Loucy (cell line): Measurements from ENCODE around the gene PHACTR3.

Source experiments
- H2AFZ ChIP-seq: fragments of 200-600 bp; sonication (generic); 2 replicates; pipeline ENCODE4 v1.6.0; 2016; ENCODE audit warnings: antibody characterized with exemption, mild to moderate bottlenecking, low read length, moderate library complexity
- H3F3A ChIP-seq: fragments of 200-600 bp; 2 replicates; pipeline ENCODE4 v1.6.0; 2016; ENCODE audit warnings: antibody characterized with exemption, low read depth, mild to moderate bottlenecking
- H3K27me3 ChIP-seq: fragments of 200-600 bp; sonication (generic); 2 replicates; pipeline ENCODE4 v1.6.1; 2014; ENCODE audit warnings: low read length, mild to moderate bottlenecking; ENCODE audit not compliant: insufficient read depth, poor library complexity, severe bottlenecking
- H3K36me3 ChIP-seq: fragments of 200-600 bp; sonication (generic); 2 replicates; pipeline ENCODE4 v1.6.1; 2016; ENCODE audit warnings: low read length; ENCODE audit not compliant: insufficient read depth
- H3K4me1 ChIP-seq: fragments of 200-600 bp; sonication (generic); 2 replicates; pipeline ENCODE4 v1.5.1; 2014; ENCODE audit warnings: low read length, mild to moderate bottlenecking; ENCODE audit not compliant: insufficient read depth, poor library complexity, severe bottlenecking
- H3K4me2 ChIP-seq: fragments of 200-600 bp; sonication (generic); 2 replicates; pipeline ENCODE4 v1.6.0; 2014; ENCODE audit warnings: antibody characterized with exemption, low read length, low read depth, mild to moderate bottlenecking; ENCODE audit not compliant: poor library complexity, severe bottlenecking
- H3K4me3 ChIP-seq: fragments of 200-600 bp; sonication (generic); 2 replicates; pipeline ENCODE4 v1.5.1; 2014; ENCODE audit warnings: low read length, mild to moderate bottlenecking, mixed read lengths; ENCODE audit not compliant: poor library complexity, severe bottlenecking
- H3K79me2 ChIP-seq: fragments of 200-600 bp; sonication (generic); 2 replicates; pipeline ENCODE4 v1.6.1; 2014; ENCODE audit warnings: low read length; ENCODE audit not compliant: insufficient read depth
- H3K9ac ChIP-seq: fragments of 200-600 bp; sonication (generic); 2 replicates; pipeline ENCODE4 v1.6.0; 2014; ENCODE audit warnings: mild to moderate bottlenecking, low read depth, low read length, moderate library complexity; ENCODE audit not compliant: poor library complexity, severe bottlenecking
- H3K9me2 ChIP-seq: fragments of 200-600 bp; sonication (generic); replicated peaks from 2 replicates; pipeline ENCODE4 v1.6.1; 2016; ENCODE audit warnings: low read depth, low read length, mixed read lengths
- H3K9me3 ChIP-seq: fragments of 200-600 bp; sonication (generic); 2 replicates; pipeline ENCODE4 v1.6.1; 2014; ENCODE audit warnings: mild to moderate bottlenecking, antibody characterized with exemption, low read length, low read depth; ENCODE audit not compliant: insufficient read depth
- H4K20me1 ChIP-seq: fragments of 200-600 bp; sonication (generic); 2 replicates; pipeline ENCODE4 v1.6.0; 2014; ENCODE audit warnings: antibody characterized with exemption, low read length, mild to moderate bottlenecking; ENCODE audit not compliant: insufficient read depth, poor library complexity, severe bottlenecking
- EZH2phosphoT487 ChIP-seq: fragments of 200-600 bp; IDR thresholded peaks from 2 replicates; pipeline ENCODE4 v1.6.1; 2018; ENCODE audit warnings: antibody characterized with exemption, mild to moderate bottlenecking, moderate library complexity, borderline replicate concordance
- TF ChIP-seq, protein P1 (sequence below): fragments of 200-600 bp; sonication (generic); conservative IDR thresholded peaks from 2 replicates; pipeline ENCODE4 v1.5.1; 2014; ENCODE audit warnings: mild to moderate bottlenecking, antibody characterized with exemption, low read length

Gene PHACTR3

DNA sequence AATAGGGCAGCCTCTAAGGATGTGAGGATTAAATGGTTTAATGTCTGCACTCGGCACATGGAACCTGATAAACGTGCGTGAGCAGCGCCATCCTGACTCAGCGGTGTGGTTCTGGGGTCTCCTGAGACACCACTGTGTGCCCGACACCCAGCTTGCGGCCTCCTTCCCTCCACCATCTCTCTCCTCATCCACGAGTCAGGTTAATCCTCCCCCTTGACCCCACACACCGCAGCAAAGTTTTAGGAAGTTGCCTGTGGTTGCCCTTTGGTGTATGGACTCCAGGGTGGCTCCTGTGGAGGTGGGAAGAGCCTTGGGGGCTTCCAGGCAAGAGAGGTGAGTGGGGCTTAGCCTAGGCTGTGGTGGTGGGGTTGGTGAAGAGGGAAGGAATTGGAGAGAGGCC is 68.2 kb downstream of the PHACTR3 start:
- no peaks in the 10 kb centered on the region for H3K9me2 ChIP-seq
- H3F3A ChIP-seq = no peaks in the 10 kb centered on the region
- peaks cover 79% of the 10 kb centered on the region for H3K79me2 ChIP-seq
- no peak overlapping the region for H3K9ac ChIP-seq
- no peaks in the 10 kb centered on the region for H3K9me3 ChIP-seq
- peaks cover 4% of the 10 kb centered on the region for H4K20me1 ChIP-seq
- H3K4me2 ChIP-seq = no peak overlapping the region
- no peaks in the 10 kb centered on the region for H3K27me3 ChIP-seq
- no peak overlapping the region for H2AFZ ChIP-seq
- no peak overlapping the region for H3K4me3 ChIP-seq
- no peaks in the 10 kb centered on the region for H3K36me3 ChIP-seq
- H3K4me1 ChIP-seq = no peaks in the 10 kb centered on the region
- TF ChIP-seq, protein P1, sequence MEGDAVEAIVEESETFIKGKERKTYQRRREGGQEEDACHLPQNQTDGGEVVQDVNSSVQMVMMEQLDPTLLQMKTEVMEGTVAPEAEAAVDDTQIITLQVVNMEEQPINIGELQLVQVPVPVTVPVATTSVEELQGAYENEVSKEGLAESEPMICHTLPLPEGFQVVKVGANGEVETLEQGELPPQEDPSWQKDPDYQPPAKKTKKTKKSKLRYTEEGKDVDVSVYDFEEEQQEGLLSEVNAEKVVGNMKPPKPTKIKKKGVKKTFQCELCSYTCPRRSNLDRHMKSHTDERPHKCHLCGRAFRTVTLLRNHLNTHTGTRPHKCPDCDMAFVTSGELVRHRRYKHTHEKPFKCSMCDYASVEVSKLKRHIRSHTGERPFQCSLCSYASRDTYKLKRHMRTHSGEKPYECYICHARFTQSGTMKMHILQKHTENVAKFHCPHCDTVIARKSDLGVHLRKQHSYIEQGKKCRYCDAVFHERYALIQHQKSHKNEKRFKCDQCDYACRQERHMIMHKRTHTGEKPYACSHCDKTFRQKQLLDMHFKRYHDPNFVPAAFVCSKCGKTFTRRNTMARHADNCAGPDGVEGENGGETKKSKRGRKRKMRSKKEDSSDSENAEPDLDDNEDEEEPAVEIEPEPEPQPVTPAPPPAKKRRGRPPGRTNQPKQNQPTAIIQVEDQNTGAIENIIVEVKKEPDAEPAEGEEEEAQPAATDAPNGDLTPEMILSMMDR = no peak
- no peak for TF ChIP-seq EZH2phosphoT487

DNA sequence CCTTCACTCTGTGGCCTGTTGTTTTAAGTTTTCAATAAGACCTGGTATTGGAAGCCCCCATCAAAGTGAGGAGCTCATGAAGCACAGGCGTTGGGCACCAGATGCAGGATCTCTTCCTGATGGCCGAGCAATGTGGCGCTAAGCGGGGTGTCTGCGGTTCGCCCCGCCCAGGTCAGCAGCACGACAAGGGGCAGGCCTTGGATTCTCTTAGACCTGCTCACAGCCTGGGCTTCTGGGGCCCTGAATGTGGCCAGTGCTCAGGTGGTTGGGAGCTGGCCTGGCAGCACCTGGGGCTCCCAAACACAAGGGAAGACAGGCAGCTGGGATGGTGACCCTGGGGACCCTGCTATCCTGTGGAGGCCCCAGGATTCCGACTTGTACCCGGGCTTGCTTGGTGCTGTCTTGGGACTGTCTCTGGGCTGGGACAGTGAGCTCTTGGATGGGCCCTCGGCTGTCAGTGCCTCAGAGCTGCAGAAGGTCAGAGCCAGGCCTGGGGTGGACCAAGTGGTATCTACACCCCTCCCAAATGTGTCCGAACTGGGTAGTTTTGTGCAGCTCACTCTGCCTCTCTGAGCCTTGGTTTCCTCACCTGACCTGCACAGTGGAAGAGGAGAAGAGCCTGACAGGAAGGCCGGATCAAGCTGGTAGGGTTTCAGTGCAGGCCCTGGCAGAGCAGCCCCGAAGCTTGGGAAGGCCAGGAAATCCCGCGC is 69.1 kb downstream of the PHACTR3 start:
- TF ChIP-seq EZH2phosphoT487 = no peak
- TF ChIP-seq, protein P1 = no peak
- Histone ChIP-seq H3K79me2 (peaks cover 78% of the 10 kb centered on the region), H4K20me1 (peaks cover 6% of the 10 kb centered on the region), H3K27me3 (no peaks in the 10 kb centered on the region), H3K9me2 (no peaks in the 10 kb centered on the region), H3K36me3 (no peaks in the 10 kb centered on the region), H3K9me3 (no peaks in the 10 kb centered on the region), H3K4me1 (no peaks in the 10 kb centered on the region), H3F3A (no peaks in the 10 kb centered on the region), H3K4me2 (no peak overlapping the region), H3K4me3 (no peak overlapping the region), H3K9ac (no peak overlapping the region), H2AFZ (no peak overlapping the region)

DNA sequence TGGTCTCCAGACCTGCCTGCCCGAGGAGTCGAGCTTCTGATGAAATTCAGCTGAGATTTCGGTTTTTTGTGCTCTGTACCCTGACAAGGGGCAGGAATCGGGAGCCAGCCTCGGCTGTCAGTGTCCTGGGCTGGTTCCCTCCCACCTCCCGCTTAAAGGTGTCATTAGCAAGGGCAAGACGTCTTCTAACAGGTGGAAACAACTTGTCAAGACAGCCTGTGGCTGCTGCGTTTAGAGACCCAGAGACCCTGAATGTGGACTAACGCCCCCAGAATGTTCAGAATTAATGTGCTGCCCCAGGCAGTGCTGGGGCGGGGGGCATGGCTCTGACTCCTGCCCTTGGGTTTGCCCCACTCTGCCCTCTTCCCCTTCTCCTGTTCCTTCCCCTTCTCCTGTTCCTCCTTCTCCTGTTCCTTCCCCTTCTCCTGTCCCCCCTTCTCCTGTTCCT is 69.7 kb downstream of the PHACTR3 start:
- Histone ChIP-seq H3K9me2 (no peaks in the 10 kb centered on the region), H2AFZ (no peak overlapping the region), H3K9ac (no peak overlapping the region), H3K36me3 (no peaks in the 10 kb centered on the region), H3K27me3 (no peaks in the 10 kb centered on the region), H4K20me1 (peaks cover 9% of the 10 kb centered on the region), H3K4me2 (no peak overlapping the region), H3K9me3 (no peaks in the 10 kb centered on the region), H3K4me3 (no peak overlapping the region), H3K79me2 (peaks cover 78% of the 10 kb centered on the region), H3F3A (no peaks in the 10 kb centered on the region), H3K4me1 (no peaks in the 10 kb centered on the region)
- TF ChIP-seq, protein P1 = no peak
- TF ChIP-seq EZH2phosphoT487 = no peak
